Measurements from ENCODE around the gene XYLT1.

Gene XYLT1

GRCh38 chr16:17276010-17276530, 194.7 kb downstream of the XYLT1 start:
- no peaks in the 10 kb centered on the region for H3K27me3 Mint-ChIP-seq
- H3K4me3 Mint-ChIP-seq = no peak overlapping the region
- peaks cover 70% of the 10 kb centered on the region for H3K4me1 Mint-ChIP-seq

GRCh38 chr16:17275076-17276009, 195.4 kb downstream of the XYLT1 start:
- H3K4me1 Mint-ChIP-seq = peaks cover 72% of the 10 kb centered on the region
- ATAC-seq = peak; percentile 36

More at GRCh38 chr16:17276010-17276530, 194.7 kb downstream of the XYLT1 start:
- H3K27ac Mint-ChIP-seq = peak overlapping the region; percentile 24
- H3K36me3 Mint-ChIP-seq = peaks cover 4% of the 10 kb centered on the region
- no peaks in the 10 kb centered on the region for H3K9me3 Mint-ChIP-seq
- no peak for ATAC-seq

GRCh38 chr16:17273142-17273561, 197.6 kb downstream of the XYLT1 start:
- H3K4me1 Mint-ChIP-seq = peaks cover 57% of the 10 kb centered on the region

More at GRCh38 chr16:17275076-17276009, 195.4 kb downstream of the XYLT1 start:
- H3K36me3 Mint-ChIP-seq = peaks cover 7% of the 10 kb centered on the region
- H3K27ac Mint-ChIP-seq = peak overlapping the region; percentile 24
- H3K4me3 Mint-ChIP-seq = no peak overlapping the region
- H3K9me3 Mint-ChIP-seq = no peaks in the 10 kb centered on the region
- no peaks in the 10 kb centered on the region for H3K27me3 Mint-ChIP-seq

GRCh38 chr16:17272716-17273115, 198.0 kb downstream of the XYLT1 start:
- peaks cover 7% of the 10 kb centered on the region for H3K36me3 Mint-ChIP-seq
- H3K4me3 Mint-ChIP-seq = no peak overlapping the region
- ATAC-seq = no peak
- no peaks in the 10 kb centered on the region for H3K9me3 Mint-ChIP-seq
- peaks cover 53% of the 10 kb centered on the region for H3K4me1 Mint-ChIP-seq
- H3K27me3 Mint-ChIP-seq = no peaks in the 10 kb centered on the region
- H3K27ac Mint-ChIP-seq = no peak overlapping the region

More at GRCh38 chr16:17273142-17273561, 197.6 kb downstream of the XYLT1 start:
- H3K4me3 Mint-ChIP-seq = no peak overlapping the region
- ATAC-seq = peak; percentile 50
- peak overlapping the region; percentile 34 for H3K27ac Mint-ChIP-seq
- H3K27me3 Mint-ChIP-seq = no peaks in the 10 kb centered on the region
- H3K9me3 Mint-ChIP-seq = no peaks in the 10 kb centered on the region
- H3K36me3 Mint-ChIP-seq = peaks cover 7% of the 10 kb centered on the region

- H3K4me3 Mint-ChIP-seq = no peak overlapping the region
- H3K9me3 Mint-ChIP-seq = no peaks in the 10 kb centered on the region
- no peak overlapping the region for H3K27ac Mint-ChIP-seq
- peaks cover 7% of the 10 kb centered on the region for H3K36me3 Mint-ChIP-seq
- ATAC-seq = no peak
- no peaks in the 10 kb centered on the region for H3K27me3 Mint-ChIP-seq
- H3K4me1 Mint-ChIP-seq = peaks cover 47% of the 10 kb centered on the region
Measured at GRCh38 chr16:17271687-17272086, 199.1 kb downstream of the XYLT1 start.

GRCh38 chr16:17270683-17271109, 200.1 kb downstream of the XYLT1 start:
- Mint-ChIP-seq H3K9me3 (no peaks in the 10 kb centered on the region), H3K27ac (no peak overlapping the region), H3K4me3 (no peak overlapping the region), H3K36me3 (peaks cover 7% of the 10 kb centered on the region), H3K27me3 (no peaks in the 10 kb centered on the region), H3K4me1 (peaks cover 44% of the 10 kb centered on the region)
- ATAC-seq = no peak

- Mint-ChIP-seq H3K36me3 (peaks cover 7% of the 10 kb centered on the region), H3K27me3 (no peaks in the 10 kb centered on the region), H3K27ac (no peak overlapping the region), H3K4me1 (peaks cover 38% of the 10 kb centered on the region), H3K9me3 (no peaks in the 10 kb centered on the region), H3K4me3 (no peak overlapping the region)
- ATAC-seq = no peak
Measured at GRCh38 chr16:17270111-17270510, 200.6 kb downstream of the XYLT1 start.

GRCh38 chr16:17269439-17269838, 201.3 kb downstream of the XYLT1 start:
- peaks cover 7% of the 10 kb centered on the region for H3K36me3 Mint-ChIP-seq
- no peak for ATAC-seq
- no peaks in the 10 kb centered on the region for H3K27me3 Mint-ChIP-seq
- H3K9me3 Mint-ChIP-seq = no peaks in the 10 kb centered on the region
- H3K4me1 Mint-ChIP-seq = peaks cover 31% of the 10 kb centered on the region
- no peak overlapping the region for H3K4me3 Mint-ChIP-seq
- no peak overlapping the region for H3K27ac Mint-ChIP-seq

GRCh38 chr16:17266608-17267313, 204.0 kb downstream of the XYLT1 start:
- H3K9me3 Mint-ChIP-seq = no peaks in the 10 kb centered on the region
- H3K4me3 Mint-ChIP-seq = no peak overlapping the region
- H3K27me3 Mint-ChIP-seq = no peaks in the 10 kb centered on the region
- H3K4me1 Mint-ChIP-seq = peaks cover 22% of the 10 kb centered on the region
- H3K36me3 Mint-ChIP-seq = peaks cover 7% of the 10 kb centered on the region
- H3K27ac Mint-ChIP-seq = no peak overlapping the region
- no peak for ATAC-seq

GRCh38 chr16:17265154-17265553, 205.6 kb downstream of the XYLT1 start:
- ATAC-seq = no peak
- no peaks in the 10 kb centered on the region for H3K27me3 Mint-ChIP-seq
- no peak overlapping the region for H3K4me3 Mint-ChIP-seq
- H3K9me3 Mint-ChIP-seq = no peaks in the 10 kb centered on the region
- H3K4me1 Mint-ChIP-seq = peaks cover 20% of the 10 kb centered on the region
- no peaks in the 10 kb centered on the region for H3K36me3 Mint-ChIP-seq
- H3K27ac Mint-ChIP-seq = no peak overlapping the region

GRCh38 chr16:17261197-17261858, 209.4 kb downstream of the XYLT1 start:
- Mint-ChIP-seq H3K9me3 (no peaks in the 10 kb centered on the region), H3K27ac (peak overlapping the region; percentile 75), H3K36me3 (peaks cover 21% of the 10 kb centered on the region), H3K27me3 (no peaks in the 10 kb centered on the region), H3K4me3 (no peak overlapping the region), H3K4me1 (peaks cover 46% of the 10 kb centered on the region)
- no peak for ATAC-seq

GRCh38 chr16:17260276-17260849, 210.4 kb downstream of the XYLT1 start:
- H3K4me1 Mint-ChIP-seq = peaks cover 46% of the 10 kb centered on the region
- no peaks in the 10 kb centered on the region for H3K9me3 Mint-ChIP-seq
- no peaks in the 10 kb centered on the region for H3K27me3 Mint-ChIP-seq
- ATAC-seq = no peak
- peaks cover 21% of the 10 kb centered on the region for H3K36me3 Mint-ChIP-seq
- H3K4me3 Mint-ChIP-seq = no peak overlapping the region
- H3K27ac Mint-ChIP-seq = peak overlapping the region; percentile 75

GRCh38 chr16:17259751-17260270, 210.9 kb downstream of the XYLT1 start:
- Mint-ChIP-seq H3K27me3 (no peaks in the 10 kb centered on the region), H3K27ac (peak overlapping the region; percentile 99), H3K36me3 (peaks cover 21% of the 10 kb centered on the region), H3K4me3 (no peak overlapping the region), H3K9me3 (no peaks in the 10 kb centered on the region), H3K4me1 (peaks cover 46% of the 10 kb centered on the region)
- no peak for ATAC-seq

GRCh38 chr16:17258848-17259713, 211.7 kb downstream of the XYLT1 start:
- peak overlapping the region; percentile 83 for H3K4me3 Mint-ChIP-seq
- ATAC-seq = peak; percentile 95
- peak overlapping the region; percentile 99 for H3K27ac Mint-ChIP-seq
- H3K36me3 Mint-ChIP-seq = peaks cover 21% of the 10 kb centered on the region
- H3K27me3 Mint-ChIP-seq = no peaks in the 10 kb centered on the region
- no peaks in the 10 kb centered on the region for H3K9me3 Mint-ChIP-seq
- peaks cover 46% of the 10 kb centered on the region for H3K4me1 Mint-ChIP-seq

Measured in stimulated activated memory B cell treated with anti-CD40 and anti-IgM and Interleukin-4, amounts not matched to agents 10 μg/mL and 1 μg/mL and 100 μg/mL, for 72 hours (primary cell).